GM19455 (cell line): Measurements from ENCODE around the gene RNF38.
"Not testable (repeated sequence)": the region's sequence is repeated elsewhere in the genome, so short reads cannot be mapped to it uniquely, and the experiment has no call there.

Experiments used
- ATAC-seq: cut with Tn5 transposase; IDR thresholded peaks from one replicate; pipeline ENCODE4 v1.9.1; 2021; ENCODE audit not compliant: unreplicated experiment

The RNF38 gene

GRCh38 chr9:36399980-36400331 is at the start of gene RNF38:
TSS of gene RNF38 (minus strand) at chr9:36400269. CDS start at chr9:36400108, 161 bp downstream.
- ATAC-seq: no peak

- not testable (repeated sequence) for ATAC-seq
Measured at GRCh38 chr9:36448555-36448954, 48.5 kb upstream of the RNF38 start.

- ATAC-seq: no peak
Measured at GRCh38 chr9:36448017-36448416, 47.9 kb upstream of the RNF38 start.

GRCh38 chr9:36446678-36447077 is 46.6 kb upstream of the RNF38 start:
- not testable (repeated sequence) for ATAC-seq

- no peak for ATAC-seq
Measured at GRCh38 chr9:36445800-36446361, 45.8 kb upstream of the RNF38 start.

GRCh38 chr9:36444203-36444602 is 44.1 kb upstream of the RNF38 start:
- no peak for ATAC-seq

GRCh38 chr9:36443581-36443980 is 43.5 kb upstream of the RNF38 start:
- no peak for ATAC-seq

GRCh38 chr9:36442710-36443109 is 42.6 kb upstream of the RNF38 start:
- ATAC-seq: no peak

GRCh38 chr9:36441966-36442365 is 41.9 kb upstream of the RNF38 start:
- ATAC-seq: no peak

GRCh38 chr9:36438536-36439236 is 38.6 kb upstream of the RNF38 start:
- no peak for ATAC-seq

- no peak for ATAC-seq
Measured at GRCh38 chr9:36437790-36438189, 37.7 kb upstream of the RNF38 start.

GRCh38 chr9:36436909-36437308 is 36.8 kb upstream of the RNF38 start:
- no peak for ATAC-seq

GRCh38 chr9:36433386-36433785 is 33.3 kb upstream of the RNF38 start:
- no peak for ATAC-seq

GRCh38 chr9:36431078-36431477 is 31.0 kb upstream of the RNF38 start:
- no peak for ATAC-seq

GRCh38 chr9:36426945-36427344 is 26.9 kb upstream of the RNF38 start:
- no peak for ATAC-seq

- ATAC-seq: no peak
Measured at GRCh38 chr9:36426348-36426747, 26.3 kb upstream of the RNF38 start.

- ATAC-seq: no peak
Measured at GRCh38 chr9:36424289-36425055, 24.4 kb upstream of the RNF38 start.

GRCh38 chr9:36423206-36423605 is 23.1 kb upstream of the RNF38 start:
- no peak for ATAC-seq

GRCh38 chr9:36416890-36417289 is 16.8 kb upstream of the RNF38 start:
- ATAC-seq: no peak

GRCh38 chr9:36415822-36416525 is 15.9 kb upstream of the RNF38 start:
- ATAC-seq: no peak

GRCh38 chr9:36411410-36411809 is 11.3 kb upstream of the RNF38 start:
- not testable (repeated sequence) for ATAC-seq

- not testable (repeated sequence) for ATAC-seq
Measured at GRCh38 chr9:36409076-36409475, 9.0 kb upstream of the RNF38 start.
